Measurements from ENCODE around the gene MAGEA9B.
"Not testable (repeated sequence)": the region's sequence is repeated elsewhere in the genome, so short reads cannot be mapped to it uniquely, and the experiment has no call there.

The MAGEA9B gene

GRCh38 chrX:149568701-149569296 lies 18.5 kb downstream of the MAGEA9B start:
- H3K27ac ChIP-seq (ENCODE audit: low read length): no peak overlapping the region
- no peak overlapping the region for H3K9ac ChIP-seq (ENCODE audit: low read depth, low read length)
- no peak overlapping the region for H3K4me3 ChIP-seq (ENCODE audit: low read depth in 1 of 2, low read length in 2 of 2)
- H3K27me3 ChIP-seq (ENCODE audit: insufficient read depth, low read length, poor library complexity): no peaks in the 10 kb centered on the region
- H3K36me3 ChIP-seq (ENCODE audit: insufficient read depth, low read length): no peaks in the 10 kb centered on the region
- H4K20me1 ChIP-seq (ENCODE audit: insufficient read depth, low read length): no peaks in the 10 kb centered on the region
- no peak overlapping the region for H2AFZ ChIP-seq (ENCODE audit: low read depth, low read length)
- DNase-seq (no peak), ATAC-seq (ENCODE audit: insufficient read depth, low read depth) (no peak)
- H3K4me1 ChIP-seq (ENCODE audit: insufficient read depth, low read length): no peaks in the 10 kb centered on the region
- no peak overlapping the region for H3K4me2 ChIP-seq (ENCODE audit: insufficient read depth, low read length)
- H3K9me3 ChIP-seq (ENCODE audit: insufficient read depth, low read length, severe bottlenecking): no peaks in the 10 kb centered on the region
- TF ChIP-seq CTCF (IDR thresholded peaks at IDR 0.05; ENCODE audit: borderline replicate concordance, extremely low read depth, low read length, poor library complexity, severe bottlenecking): no peak
- TF ChIP-seq EZH2 (IDR thresholded peaks at IDR 0.05; ENCODE audit: borderline replicate concordance, low read depth, low read length, severe bottlenecking): no peak
- H3K79me2 ChIP-seq (ENCODE audit: insufficient read depth, low read length): no peaks in the 10 kb centered on the region

- no peak for DNase-seq
- ATAC-seq (ENCODE audit: insufficient read depth, low read depth): no peak
- H3K9me3 ChIP-seq (ENCODE audit: insufficient read depth, low read length, severe bottlenecking): no peaks in the 10 kb centered on the region
- no peaks in the 10 kb centered on the region for H3K79me2 ChIP-seq (ENCODE audit: insufficient read depth, low read length)
- TF ChIP-seq CTCF (IDR thresholded peaks at IDR 0.05; ENCODE audit: borderline replicate concordance, extremely low read depth, low read length, poor library complexity, severe bottlenecking): no peak
- H2AFZ ChIP-seq (ENCODE audit: low read depth, low read length): no peak overlapping the region
- H3K4me2 ChIP-seq (ENCODE audit: insufficient read depth, low read length): no peak overlapping the region
- H3K4me3 ChIP-seq (ENCODE audit: low read depth in 1 of 2, low read length in 2 of 2): no peak overlapping the region
- no peaks in the 10 kb centered on the region for H3K4me1 ChIP-seq (ENCODE audit: insufficient read depth, low read length)
- no peak overlapping the region for H3K9ac ChIP-seq (ENCODE audit: low read depth, low read length)
- no peak overlapping the region for H3K27ac ChIP-seq (ENCODE audit: low read length)
- no peaks in the 10 kb centered on the region for H3K27me3 ChIP-seq (ENCODE audit: insufficient read depth, low read length, poor library complexity)
- no peaks in the 10 kb centered on the region for H3K36me3 ChIP-seq (ENCODE audit: insufficient read depth, low read length)
- no peaks in the 10 kb centered on the region for H4K20me1 ChIP-seq (ENCODE audit: insufficient read depth, low read length)
These were observed 19.4 kb downstream of the MAGEA9B start for GRCh38 chrX:149567621-149568417.

- Histone ChIP-seq H3K36me3 (ENCODE audit: insufficient read depth, low read length) (no peaks in the 10 kb centered on the region), H3K4me3 (ENCODE audit: low read depth in 1 of 2, low read length in 2 of 2) (no peak overlapping the region), H3K4me1 (ENCODE audit: insufficient read depth, low read length) (no peaks in the 10 kb centered on the region), H2AFZ (ENCODE audit: low read depth, low read length) (no peak overlapping the region), H3K9me3 (ENCODE audit: insufficient read depth, low read length, severe bottlenecking) (no peaks in the 10 kb centered on the region), H3K79me2 (ENCODE audit: insufficient read depth, low read length) (no peaks in the 10 kb centered on the region), H3K9ac (ENCODE audit: low read depth, low read length) (no peak overlapping the region), H3K27me3 (ENCODE audit: insufficient read depth, low read length, poor library complexity) (no peaks in the 10 kb centered on the region), H3K4me2 (ENCODE audit: insufficient read depth, low read length) (no peak overlapping the region), H4K20me1 (ENCODE audit: insufficient read depth, low read length) (no peaks in the 10 kb centered on the region), H3K27ac (ENCODE audit: low read length) (no peak overlapping the region)
- ATAC-seq (ENCODE audit: insufficient read depth, low read depth) (no peak), DNase-seq (no peak)
- no peak for TF ChIP-seq EZH2 (IDR thresholded peaks at IDR 0.05; ENCODE audit: borderline replicate concordance, low read depth, low read length, severe bottlenecking)
- TF ChIP-seq CTCF (IDR thresholded peaks at IDR 0.05; ENCODE audit: borderline replicate concordance, extremely low read depth, low read length, poor library complexity, severe bottlenecking): no peak
These were observed 23.9 kb downstream of the MAGEA9B start for GRCh38 chrX:149563359-149563758.

GRCh38 chrX:149555251-149555650 lies 32.0 kb downstream of the MAGEA9B start:
- not testable (repeated sequence) for H3K4me3 ChIP-seq (ENCODE audit: low read depth in 1 of 2, low read length in 2 of 2); H3K36me3 ChIP-seq (ENCODE audit: insufficient read depth, low read length); H3K9me3 ChIP-seq (ENCODE audit: insufficient read depth, low read length, severe bottlenecking); DNase-seq; H3K27me3 ChIP-seq (ENCODE audit: insufficient read depth, low read length, poor library complexity); ATAC-seq (ENCODE audit: insufficient read depth, low read depth); H3K4me2 ChIP-seq (ENCODE audit: insufficient read depth, low read length); H3K79me2 ChIP-seq (ENCODE audit: insufficient read depth, low read length); H3K4me1 ChIP-seq (ENCODE audit: insufficient read depth, low read length); H3K27ac ChIP-seq (ENCODE audit: low read length); H2AFZ ChIP-seq (ENCODE audit: low read depth, low read length); H4K20me1 ChIP-seq (ENCODE audit: insufficient read depth, low read length); H3K9ac ChIP-seq (ENCODE audit: low read depth, low read length)

GRCh38 chrX:149551939-149552248 lies 35.4 kb downstream of the MAGEA9B start:
- not testable (repeated sequence) for H4K20me1 ChIP-seq (ENCODE audit: insufficient read depth, low read length); H3K36me3 ChIP-seq (ENCODE audit: insufficient read depth, low read length); H3K4me1 ChIP-seq (ENCODE audit: insufficient read depth, low read length); H3K4me3 ChIP-seq (ENCODE audit: low read depth in 1 of 2, low read length in 2 of 2); DNase-seq; H3K27ac ChIP-seq (ENCODE audit: low read length); H3K4me2 ChIP-seq (ENCODE audit: insufficient read depth, low read length); H2AFZ ChIP-seq (ENCODE audit: low read depth, low read length); H3K9ac ChIP-seq (ENCODE audit: low read depth, low read length); H3K79me2 ChIP-seq (ENCODE audit: insufficient read depth, low read length); H3K27me3 ChIP-seq (ENCODE audit: insufficient read depth, low read length, poor library complexity); H3K9me3 ChIP-seq (ENCODE audit: insufficient read depth, low read length, severe bottlenecking); ATAC-seq (ENCODE audit: insufficient read depth, low read depth)
